HG02623 (cell line): Measurements from ENCODE around the gene TMEM63C.

ENCODE experiments used
- ATAC-seq: cut with Tn5 transposase; IDR thresholded peaks from one replicate; pipeline ENCODE4 v1.9.1; 2021; ENCODE audit warnings: moderate library complexity; ENCODE audit not compliant: unreplicated experiment

TMEM63C gene

GRCh38 chr14:77220246-77221017 lies 38.8 kb downstream of the TMEM63C start:
- no peak for ATAC-seq

GRCh38 chr14:77221241-77221871 lies 39.8 kb downstream of the TMEM63C start:
- no peak for ATAC-seq

- no peak for ATAC-seq
Measured at GRCh38 chr14:77222546-77223225, 41.1 kb downstream of the TMEM63C start.

GRCh38 chr14:77224212-77224611 lies 42.6 kb downstream of the TMEM63C start:
- ATAC-seq = no peak

GRCh38 chr14:77225254-77225653 lies 43.7 kb downstream of the TMEM63C start:
- ATAC-seq = no peak

- ATAC-seq = no peak
Measured at GRCh38 chr14:77225892-77226557, 44.4 kb downstream of the TMEM63C start.

GRCh38 chr14:77228056-77228455 lies 46.5 kb downstream of the TMEM63C start:
- ATAC-seq = no peak

- ATAC-seq = no peak
Measured at GRCh38 chr14:77230914-77231313, 49.3 kb downstream of the TMEM63C start.

GRCh38 chr14:77231721-77232120 lies 50.1 kb downstream of the TMEM63C start:
- no peak for ATAC-seq

GRCh38 chr14:77236814-77237213 lies 55.2 kb downstream of the TMEM63C start:
- ATAC-seq = no peak

GRCh38 chr14:77238356-77238755 lies 56.8 kb downstream of the TMEM63C start:
- no peak for ATAC-seq

GRCh38 chr14:77238996-77239395 lies 57.4 kb downstream of the TMEM63C start:
- no peak for ATAC-seq

GRCh38 chr14:77239412-77239811 lies 57.8 kb downstream of the TMEM63C start:
- no peak for ATAC-seq

GRCh38 chr14:77240336-77240915 lies 58.8 kb downstream of the TMEM63C start:
- ATAC-seq = no peak

- ATAC-seq = no peak
Measured at GRCh38 chr14:77241955-77242354, 60.4 kb downstream of the TMEM63C start.

- ATAC-seq = no peak
Measured at GRCh38 chr14:77242752-77243151, 61.2 kb downstream of the TMEM63C start.

- no peak for ATAC-seq
Measured at GRCh38 chr14:77243853-77244252, 62.3 kb downstream of the TMEM63C start.

- ATAC-seq = no peak
Measured at GRCh38 chr14:77245820-77246219, 64.2 kb downstream of the TMEM63C start.

GRCh38 chr14:77246784-77247183 lies 65.2 kb downstream of the TMEM63C start:
- ATAC-seq = no peak

GRCh38 chr14:77248666-77249065 lies 67.1 kb downstream of the TMEM63C start:
- no peak for ATAC-seq

- no peak for ATAC-seq
Measured at GRCh38 chr14:77249286-77249685, 67.7 kb downstream of the TMEM63C start.
